A673 (cell line): ENCODE measurements around the gene NSL1. TPM values are rescaled to one million over a fixed set of nuclear protein-coding genes. Genes with fewer than 3 reads are reported as not detected.
A peak's percentile ranks its signal among the peaks of the same experiment; 100 is the strongest.

ENCODE experiments used
- BruUV-seq: library from RNA; stranded (reverse); fragments of 400-500 nt; replicated peaks from 2 replicates; lab custom pipeline; 2021; lab: Mats Ljungman, UMichigan
- CTCF ChIA-PET: fragments of 300-600 bp; sonication (Branson Sonifier 250); formaldehyde crosslinking; loops from one replicate; lab custom pipeline; 2022; ENCODE audit warnings: antibody characterized with exemption; lab: Charles Lee
- POLR2A ChIA-PET: fragments of 300-600 bp; sonication (Branson Sonifier 250); formaldehyde crosslinking; loops from one replicate; lab custom pipeline; 2022; ENCODE audit warnings: antibody characterized with exemption; ENCODE audit not compliant: low non-redundant PET; lab: Charles Lee
- DNase-seq: peaks from one replicate; pipeline ENCODE4 v3.0.0-alpha.2; 2015; ENCODE audit warnings: low spot score
- H3K27ac ChIP-seq: fragments of 200-600 bp; sonication (generic); 2 replicates; pipeline ENCODE4 v1.5.1; 2016; ENCODE audit warnings: mixed run types, low read depth, mild to moderate bottlenecking, mixed read lengths, antibody characterized with exemption, low read length; ENCODE audit not compliant: poor library complexity, severe bottlenecking
- H3K27me3 ChIP-seq: fragments of 200-600 bp; sonication (generic); replicated peaks from 2 replicates; pipeline ENCODE4 v1.6.1; 2017; ENCODE audit warnings: mixed run types, low read depth, mild to moderate bottlenecking, mixed read lengths, antibody characterized with exemption, low read length; ENCODE audit not compliant: insufficient read depth, poor library complexity
- H3K36me3 ChIP-seq: fragments of 200-600 bp; sonication (generic); 2 replicates; pipeline ENCODE4 v1.6.1; 2016; ENCODE audit warnings: mixed run types, mild to moderate bottlenecking, mixed read lengths, antibody characterized with exemption, low read length; ENCODE audit not compliant: insufficient read depth, poor library complexity, severe bottlenecking
- H3K4me1 ChIP-seq: fragments of 200-600 bp; sonication (generic); 2 replicates; pipeline ENCODE4 v1.6.1; 2017; ENCODE audit warnings: mixed run types, mild to moderate bottlenecking, mixed read lengths, antibody characterized with exemption, low read length; ENCODE audit not compliant: insufficient read depth, poor library complexity, severe bottlenecking
- H3K4me3 ChIP-seq: fragments of 200-600 bp; sonication (generic); 2 replicates; pipeline ENCODE4 v1.5.1; 2016; ENCODE audit warnings: low read depth, mixed run types, mild to moderate bottlenecking, mixed read lengths, low read length; ENCODE audit not compliant: poor library complexity, severe bottlenecking
- H3K9me3 ChIP-seq: fragments of 200-600 bp; sonication (generic); 2 replicates; pipeline ENCODE4 v1.6.1; 2016; ENCODE audit warnings: mixed run types, low read depth, mild to moderate bottlenecking, mixed read lengths, antibody characterized with exemption, low read length; ENCODE audit not compliant: poor library complexity, severe bottlenecking
- CTCF ChIP-seq: fragments of 300-800, 200-600 bp; sonication (generic); conservative IDR thresholded peaks from 2 replicates; pipeline ENCODE4 v1.5.1; 2017; ENCODE audit warnings: low read depth, mild to moderate bottlenecking, antibody characterized with exemption, low read length, moderate library complexity, mixed read lengths
- EZH2 ChIP-seq: fragments of 200-600 bp; sonication (generic); IDR thresholded peaks from 2 replicates; pipeline ENCODE4 v1.6.1; 2017; ENCODE audit warnings: borderline replicate concordance, low read depth, mild to moderate bottlenecking, mixed read lengths, antibody characterized with exemption, low read length; ENCODE audit not compliant: poor library complexity, severe bottlenecking
- intact Hi-C: fragments of 100-400 bp; cut with micrococcal nuclease; formaldehyde crosslinking; loops from one replicate; pipeline ENCODE4 v1.10.0; 2022; ENCODE audit not compliant: unreplicated experiment
- total RNA-seq: library from RNA; stranded (reverse); gene quantifications from 2 replicates; pipeline ENCODE4 v1.2.3, GENCODE V29; 2021

Gene NSL1
- total RNA-seq, 1 experiment from 2014 or later: 48.5 TPM

GRCh38 chr1:212814537-212815334, 23.2 kb upstream of the NSL1 start:
- H3K36me3 ChIP-seq: no peaks in the 10 kb centered on the region
- TF ChIP-seq CTCF (peak; percentile 55; the same call in 1 of the 2 replicates), EZH2 (no peak)

GRCh38 chr1:212805767-212806166, 14.2 kb upstream of the NSL1 start:
- ChIA-PET CTCF (no interaction called here), POLR2A (no interaction called here)
- DNase-seq: no peak
- no peaks in the 10 kb centered on the region for H3K9me3 ChIP-seq
- no peak overlapping the region for H3K27ac ChIP-seq
- H3K4me3 ChIP-seq: no peak overlapping the region
- H3K36me3 ChIP-seq: peaks cover 6% of the 10 kb centered on the region
- H3K27me3 ChIP-seq: no peaks in the 10 kb centered on the region
- intact Hi-C loops: no loop called here
- TF ChIP-seq CTCF: no peak
- no peak for TF ChIP-seq EZH2
- H3K4me1 ChIP-seq: no peaks in the 10 kb centered on the region
- no TSS peak for BruUV-seq

More at GRCh38 chr1:212814537-212815334, 23.2 kb upstream of the NSL1 start:
- Histone ChIP-seq H3K27ac (no peak overlapping the region), H3K27me3 (no peaks in the 10 kb centered on the region), H3K9me3 (no peaks in the 10 kb centered on the region), H3K4me3 (no peak overlapping the region), H3K4me1 (no peaks in the 10 kb centered on the region)
- BruUV-seq: TSS peak; percentile 22
- ChIA-PET CTCF (interaction anchor here (0.6 to 0.7 kb wide), 2 partner anchors 13 to 226 kb away, joined by 3 to 4 read pairs; no protein-coding TSS in a partner anchor), POLR2A (no interaction called here)
- intact Hi-C loops: loop anchor here (5.0 kb wide), 1 partner anchor 183 kb away; no protein-coding TSS in a partner anchor
- peak; percentile 26 for DNase-seq

GRCh38 chr1:212797681-212798080, 6.1 kb upstream of the NSL1 start:
- BruUV-seq: no TSS peak
- TF ChIP-seq CTCF: no peak
- no peak for TF ChIP-seq EZH2
- ChIA-PET CTCF (no interaction called here), POLR2A (no interaction called here)
- H3K9me3 ChIP-seq: no peaks in the 10 kb centered on the region
- H3K4me1 ChIP-seq: peaks cover 4% of the 10 kb centered on the region
- H3K36me3 ChIP-seq: peaks cover 8% of the 10 kb centered on the region
- H3K27ac ChIP-seq: no peak overlapping the region
- DNase-seq: no peak
- intact Hi-C loops: no loop called here
- no peaks in the 10 kb centered on the region for H3K27me3 ChIP-seq
- no peak overlapping the region for H3K4me3 ChIP-seq
